OCI-LY7 (cell line): ENCODE measurements around the gene MS4A15.

Experiments
- EZH2phosphoT487 ChIP-seq: fragments of 200-600 bp; sonication (generic); IDR thresholded peaks from 2 replicates; pipeline ENCODE4 v1.6.1; 2018; ENCODE audit warnings: low read depth, borderline replicate concordance, mild to moderate bottlenecking, mixed run types, antibody characterized with exemption, low read length, moderate library complexity, mixed read lengths
- TF ChIP-seq, protein P1 (sequence below): fragments of 200-600 bp; sonication (generic); conservative IDR thresholded peaks from 2 replicates; pipeline ENCODE4 v1.5.1; 2014; ENCODE audit warnings: mild to moderate bottlenecking, antibody characterized with exemption, low read length, moderate library complexity, mixed read lengths

DNA sequence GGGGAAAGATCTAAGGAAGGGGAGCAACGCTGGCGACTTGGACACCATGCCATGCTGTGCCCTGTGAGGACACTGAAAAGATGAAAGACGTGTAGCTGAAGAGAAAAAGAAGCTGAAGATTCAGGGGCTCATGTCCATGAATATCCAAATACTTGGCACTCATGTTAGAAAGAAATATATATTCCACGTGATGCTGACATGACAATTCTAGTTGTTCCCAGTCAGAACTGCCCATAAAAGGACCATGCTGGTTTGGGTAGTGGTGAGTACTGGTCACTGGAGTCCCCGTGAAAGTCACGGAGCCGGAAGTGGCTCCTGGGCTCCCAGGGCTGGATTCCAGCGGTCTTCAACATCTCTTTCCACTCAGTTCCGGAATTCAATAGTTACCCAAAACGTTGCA is 9.9 kb downstream of the MS4A15 start:
- TF ChIP-seq, protein P1, sequence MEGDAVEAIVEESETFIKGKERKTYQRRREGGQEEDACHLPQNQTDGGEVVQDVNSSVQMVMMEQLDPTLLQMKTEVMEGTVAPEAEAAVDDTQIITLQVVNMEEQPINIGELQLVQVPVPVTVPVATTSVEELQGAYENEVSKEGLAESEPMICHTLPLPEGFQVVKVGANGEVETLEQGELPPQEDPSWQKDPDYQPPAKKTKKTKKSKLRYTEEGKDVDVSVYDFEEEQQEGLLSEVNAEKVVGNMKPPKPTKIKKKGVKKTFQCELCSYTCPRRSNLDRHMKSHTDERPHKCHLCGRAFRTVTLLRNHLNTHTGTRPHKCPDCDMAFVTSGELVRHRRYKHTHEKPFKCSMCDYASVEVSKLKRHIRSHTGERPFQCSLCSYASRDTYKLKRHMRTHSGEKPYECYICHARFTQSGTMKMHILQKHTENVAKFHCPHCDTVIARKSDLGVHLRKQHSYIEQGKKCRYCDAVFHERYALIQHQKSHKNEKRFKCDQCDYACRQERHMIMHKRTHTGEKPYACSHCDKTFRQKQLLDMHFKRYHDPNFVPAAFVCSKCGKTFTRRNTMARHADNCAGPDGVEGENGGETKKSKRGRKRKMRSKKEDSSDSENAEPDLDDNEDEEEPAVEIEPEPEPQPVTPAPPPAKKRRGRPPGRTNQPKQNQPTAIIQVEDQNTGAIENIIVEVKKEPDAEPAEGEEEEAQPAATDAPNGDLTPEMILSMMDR: no peak
- TF ChIP-seq EZH2phosphoT487: no peak
